GM19463 (cell line): ENCODE measurements around the gene WDR41.
A peak's percentile ranks its signal among the peaks of the same experiment; 100 is the strongest.
"Not testable (repeated sequence)": the region's sequence is repeated elsewhere in the genome, so short reads cannot be mapped to it uniquely, and the experiment has no call there.

ENCODE experiments used
- ATAC-seq: cut with Tn5 transposase; IDR thresholded peaks from one replicate; pipeline ENCODE4 v1.9.1; 2021; ENCODE audit warnings: mild to moderate bottlenecking, moderate library complexity; ENCODE audit not compliant: unreplicated experiment

The WDR41 gene

GRCh38 chr5:77491783-77492652 lies at the start of gene WDR41:
Gene WDR41, minus strand, starts transcription at chr5:77492316. Its CDS starts 96 bp downstream, at chr5:77492220.
- ATAC-seq: peak; percentile 87

GRCh38 chr5:77531297-77531696 lies 39.2 kb upstream of the WDR41 start:
- no peak for ATAC-seq

GRCh38 chr5:77518304-77518703 lies 26.2 kb upstream of the WDR41 start:
- no peak for ATAC-seq

GRCh38 chr5:77514457-77514856 lies 22.3 kb upstream of the WDR41 start:
- ATAC-seq: no peak

- ATAC-seq: no peak
Observed at GRCh38 chr5:77513321-77513720, 21.2 kb upstream of the WDR41 start.

- ATAC-seq: not testable (repeated sequence)
Observed at GRCh38 chr5:77501132-77501531, 9.0 kb upstream of the WDR41 start.

GRCh38 chr5:77499973-77500372 lies 7.9 kb upstream of the WDR41 start:
- ATAC-seq: no peak

- ATAC-seq: no peak
Observed at GRCh38 chr5:77499441-77499840, 7.3 kb upstream of the WDR41 start.

GRCh38 chr5:77498952-77499351 lies 6.8 kb upstream of the WDR41 start:
- no peak for ATAC-seq

- no peak for ATAC-seq
Observed at GRCh38 chr5:77494935-77495334, 2.8 kb upstream of the WDR41 start.

- ATAC-seq: peak; percentile 1
Observed at GRCh38 chr5:77492653-77493000, 511 bp upstream of the WDR41 start.

GRCh38 chr5:77490741-77491344 lies 1.3 kb downstream of the WDR41 start:
- ATAC-seq: not testable (repeated sequence)

- no peak for ATAC-seq
Observed at GRCh38 chr5:77486344-77486962, 5.7 kb downstream of the WDR41 start.

- ATAC-seq: no peak
Observed at GRCh38 chr5:77483682-77484081, 8.4 kb downstream of the WDR41 start.

GRCh38 chr5:77475041-77475440 lies 17.1 kb downstream of the WDR41 start:
- ATAC-seq: not testable (repeated sequence)

GRCh38 chr5:77468875-77469274 lies 23.2 kb downstream of the WDR41 start:
- ATAC-seq: not testable (repeated sequence)

GRCh38 chr5:77463905-77464304 lies 28.2 kb downstream of the WDR41 start:
- no peak for ATAC-seq

- ATAC-seq: no peak
Observed at GRCh38 chr5:77461287-77461686, 30.8 kb downstream of the WDR41 start.

- no peak for ATAC-seq
Observed at GRCh38 chr5:77454123-77454522, 38.0 kb downstream of the WDR41 start.

GRCh38 chr5:77452351-77452750 lies 39.8 kb downstream of the WDR41 start:
- no peak for ATAC-seq

- no peak for ATAC-seq
Observed at GRCh38 chr5:77449981-77450380, 42.1 kb downstream of the WDR41 start.

- no peak for ATAC-seq
Observed at GRCh38 chr5:77449277-77449676, 42.8 kb downstream of the WDR41 start.
